Posterior cingulate gyrus (tissue), 11 donors: Measurements from ENCODE around the gene SH2D5.

Experiments used
- DNase-seq, 10 donors: peaks; one replicate each; pipeline versions ENCODE4 v3.0.0 to v3.0.0-alpha.2; 2020 to 2021; ENCODE audit warnings: mixed read lengths in 3 of 10
- intact Hi-C: fragments of 100-400 bp; cut with DNase I; formaldehyde crosslinking; loops from one replicate; pipeline ENCODE4 v1.15.1; 2023

Gene SH2D5

DNA sequence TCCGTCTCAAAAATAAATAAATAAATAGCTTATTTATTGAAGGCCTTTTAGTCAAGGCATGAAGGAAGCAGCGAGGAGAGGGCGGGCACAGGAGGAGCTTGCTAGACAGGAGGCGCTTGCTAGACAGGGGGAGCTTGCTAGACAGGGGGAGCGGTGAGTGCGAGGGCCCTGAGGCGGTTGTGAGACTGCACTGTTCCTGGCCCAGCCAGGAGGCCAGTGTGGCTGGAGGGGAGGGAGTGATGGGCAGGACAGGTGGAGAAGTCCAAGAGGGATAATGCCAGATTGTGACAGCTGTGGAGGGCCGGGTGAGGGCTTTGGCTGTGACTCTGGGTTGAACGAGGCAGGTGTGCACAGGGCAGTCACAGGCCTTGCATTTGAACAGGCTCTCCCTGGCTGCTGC lies 32.9 kb downstream of the SH2D5 start:
- intact Hi-C loops = loop anchor here (10.0 kb wide), 1 partner anchor 285 kb away; no protein-coding TSS in a partner anchor
- DNase-seq = peak in 1 of 10 donors; percentile 72

DNA sequence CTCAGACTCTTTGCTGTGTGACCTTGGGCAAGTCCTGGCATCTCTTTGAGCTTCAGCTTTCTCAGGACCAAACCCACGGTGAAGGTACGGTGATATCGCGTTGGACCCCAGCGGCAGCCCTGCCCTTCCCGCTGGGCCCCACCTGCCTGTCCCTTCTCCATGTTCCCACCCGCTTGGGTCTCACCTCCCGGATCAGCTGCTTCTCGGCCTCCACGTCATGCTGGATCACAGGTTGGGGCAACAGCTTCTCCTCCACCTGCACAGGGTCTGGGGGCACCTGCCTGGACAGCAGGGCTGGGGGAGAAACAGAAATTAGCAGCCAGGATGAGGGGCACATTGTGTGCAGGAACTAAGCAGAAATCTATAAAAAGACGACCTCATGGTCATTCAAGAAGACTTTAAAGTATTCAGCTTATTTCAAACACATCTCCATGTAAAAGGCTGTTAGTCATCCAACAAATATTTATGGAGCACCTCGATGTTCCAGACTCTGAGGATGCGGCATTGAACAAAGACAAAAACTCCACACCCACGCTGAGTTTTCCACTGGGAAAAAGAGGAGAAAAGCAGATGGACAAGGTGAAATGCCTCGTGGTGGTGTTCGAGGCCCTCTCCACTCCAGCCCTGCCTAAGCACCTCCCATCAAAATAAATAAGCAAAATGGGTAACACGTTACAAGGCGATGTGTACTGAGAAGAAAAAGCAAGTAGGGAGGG lies 34.1 kb downstream of the SH2D5 start:
- peak in 1 of 10 donors; percentile 63 for DNase-seq
- intact Hi-C loops = loop anchor here (10.0 kb wide), 1 partner anchor 286 kb away; no protein-coding TSS in a partner anchor

DNA sequence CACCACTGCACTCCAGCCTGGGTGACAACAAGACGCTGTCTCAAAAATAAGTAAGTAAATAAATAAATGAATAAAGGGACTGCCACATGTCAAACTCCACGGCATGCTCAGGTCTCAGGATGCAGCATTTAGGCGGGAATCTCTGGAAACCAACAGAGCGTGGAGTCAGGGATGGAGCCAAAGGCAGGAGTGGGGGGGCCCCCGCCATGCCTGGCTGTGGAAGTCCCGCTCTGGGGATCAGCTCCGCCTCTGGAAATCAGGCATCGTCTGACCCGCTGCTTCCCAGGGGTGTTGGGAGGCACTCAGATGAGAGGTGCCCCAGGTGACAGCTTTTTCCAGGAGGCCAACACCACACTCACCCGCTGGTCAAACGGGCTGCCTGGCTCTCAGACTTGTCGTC lies 34.9 kb downstream of the SH2D5 start:
- no peak for DNase-seq
- intact Hi-C loops = loop anchor here (10.0 kb wide), 1 partner anchor 287 kb away; no protein-coding TSS in a partner anchor

DNA sequence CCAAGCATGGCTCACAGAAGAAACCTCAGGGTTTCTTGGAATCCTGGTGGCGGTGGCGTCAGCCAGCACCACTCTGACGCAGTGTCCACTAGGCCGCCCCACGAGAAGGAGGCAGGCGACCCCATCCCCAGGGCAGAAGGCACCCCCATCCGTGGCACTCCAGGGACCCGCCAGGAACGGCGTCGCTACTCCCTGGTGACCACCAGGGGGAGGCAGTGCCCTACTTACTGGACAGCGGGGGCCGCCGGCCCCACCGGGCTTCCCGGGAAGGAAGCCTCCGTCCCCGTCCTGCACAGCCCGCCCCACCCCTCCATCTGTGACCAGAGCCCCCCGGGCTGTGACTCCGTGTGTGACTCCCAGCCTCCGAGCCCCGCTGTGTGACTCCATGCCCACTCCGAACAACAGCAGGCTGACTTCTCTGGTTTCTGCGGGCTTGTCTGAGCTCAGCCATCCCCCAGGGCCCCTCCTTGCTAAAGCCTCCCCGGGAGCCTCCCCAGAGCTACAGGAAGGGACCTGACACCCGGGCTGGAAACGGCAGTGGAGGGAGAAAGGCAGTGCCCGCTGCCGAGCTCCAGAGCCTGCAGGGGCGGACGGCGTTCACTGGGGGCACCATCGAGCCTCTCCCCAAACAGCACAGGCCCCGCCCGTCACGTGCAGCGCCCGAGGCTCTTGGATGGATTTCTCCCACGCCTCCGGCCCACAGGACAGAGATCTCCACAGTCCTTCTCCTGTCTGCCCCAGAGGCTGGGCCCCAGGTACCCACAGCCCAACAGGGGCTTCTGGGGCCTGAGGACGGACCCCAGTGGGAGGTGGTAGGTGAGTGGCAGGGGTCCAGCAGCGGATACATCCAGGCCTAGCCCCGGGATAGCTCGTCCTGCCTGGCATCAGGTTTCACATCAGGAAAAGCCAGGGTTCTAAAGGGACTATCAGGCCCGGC lies 35.8 kb downstream of the SH2D5 start:
- intact Hi-C loops = loop anchor here (1.0 to 10.0 kb wide), 2 partner anchors 288 to 499 kb away; no protein-coding TSS in a partner anchor
- DNase-seq = peak; percentile 71 to 97 (median 84)

DNA sequence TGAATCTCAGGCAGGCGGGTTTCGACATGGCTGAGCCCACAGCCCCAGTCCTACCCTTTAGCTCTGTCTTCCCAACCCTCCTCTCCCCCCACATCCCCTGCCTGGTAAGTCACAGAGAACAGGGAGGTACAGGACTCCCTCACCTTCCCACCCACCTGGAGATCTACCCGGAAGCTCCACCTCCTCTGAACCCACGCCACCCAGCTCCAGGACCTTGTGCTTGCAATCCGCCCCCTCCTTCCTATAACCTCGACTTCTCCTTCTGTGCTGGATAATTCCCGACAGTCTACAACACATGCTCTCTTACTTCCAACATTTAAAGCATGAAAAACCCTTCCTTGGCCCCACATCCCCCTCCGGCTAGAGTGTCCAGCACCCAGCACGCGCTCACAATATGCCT lies 37.0 kb downstream of the SH2D5 start:
- DNase-seq = no peak
- intact Hi-C loops = loop anchor here (10.0 kb wide), 1 partner anchor 289 kb away; no protein-coding TSS in a partner anchor

DNA sequence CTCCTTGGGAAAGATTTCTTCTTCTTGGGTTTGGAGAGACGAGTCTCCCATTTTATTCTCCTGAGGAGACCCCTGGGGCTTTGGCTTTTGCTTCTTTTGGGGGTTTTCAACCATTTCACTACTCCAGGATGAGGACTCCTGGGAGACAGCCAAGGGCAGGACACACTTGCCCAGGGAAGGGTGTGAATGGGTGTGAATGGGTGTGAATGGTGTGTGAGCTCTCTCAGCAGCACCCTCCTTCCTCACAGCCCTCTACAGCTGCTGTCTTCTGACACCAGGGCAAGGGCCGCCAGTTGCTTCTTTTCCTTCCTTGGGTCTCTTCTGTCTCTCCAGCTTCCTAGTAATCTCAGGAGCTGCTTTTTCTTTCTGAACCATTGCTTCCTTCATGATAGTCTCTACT lies 38.9 kb downstream of the SH2D5 start:
- intact Hi-C loops = loop anchor here (10.0 kb wide), 1 partner anchor 291 kb away; no protein-coding TSS in a partner anchor

DNA sequence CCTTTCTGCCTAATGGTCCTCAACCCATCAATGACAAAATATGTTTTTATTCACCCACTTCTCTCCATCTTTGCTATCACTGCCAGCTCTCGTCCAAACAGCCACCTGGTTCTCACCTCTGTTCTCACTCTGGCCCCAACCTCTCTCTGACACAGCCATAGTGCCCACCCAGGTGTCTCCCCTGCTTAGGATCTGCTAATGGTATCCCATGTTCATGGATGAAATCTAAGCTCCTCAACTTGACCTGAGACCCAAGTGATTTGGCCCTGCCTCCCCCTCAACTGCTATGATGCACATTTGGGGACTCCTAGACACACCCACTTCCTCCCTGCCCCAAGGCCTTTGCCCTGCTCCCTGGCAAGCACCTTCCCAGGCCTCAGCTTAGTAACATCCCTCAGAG lies 40.6 kb downstream of the SH2D5 start:
- intact Hi-C loops = loop anchor here (10.0 kb wide), 1 partner anchor 293 kb away; no protein-coding TSS in a partner anchor
- no peak for DNase-seq

More for the DNA sequence above, 38.9 kb downstream of the SH2D5 start:
- peak in 1 of 10 donors; percentile 21 for DNase-seq

DNA sequence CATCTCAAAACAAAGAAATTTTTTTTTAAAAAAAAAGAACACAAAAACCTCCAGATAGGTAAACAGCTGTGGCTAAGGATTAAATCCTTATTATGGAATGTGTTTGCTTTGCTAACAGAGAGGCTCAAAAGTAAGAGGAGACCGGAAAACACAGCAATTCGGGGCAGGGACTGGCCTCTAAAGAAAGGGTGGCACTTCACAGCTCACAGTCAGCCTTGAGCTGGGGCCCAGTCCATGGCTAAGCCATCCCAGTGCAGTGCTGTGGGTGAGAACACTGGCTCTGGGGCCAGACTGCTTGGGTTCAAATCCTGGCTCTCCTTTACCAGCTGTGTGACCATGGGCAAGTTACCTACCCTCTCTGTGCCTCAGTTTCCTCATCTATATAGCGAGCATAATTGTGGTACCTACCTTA lies 42.9 kb downstream of the SH2D5 start:
- intact Hi-C loops = loop anchor here (10.0 kb wide), 1 partner anchor 295 kb away; no protein-coding TSS in a partner anchor

DNA sequence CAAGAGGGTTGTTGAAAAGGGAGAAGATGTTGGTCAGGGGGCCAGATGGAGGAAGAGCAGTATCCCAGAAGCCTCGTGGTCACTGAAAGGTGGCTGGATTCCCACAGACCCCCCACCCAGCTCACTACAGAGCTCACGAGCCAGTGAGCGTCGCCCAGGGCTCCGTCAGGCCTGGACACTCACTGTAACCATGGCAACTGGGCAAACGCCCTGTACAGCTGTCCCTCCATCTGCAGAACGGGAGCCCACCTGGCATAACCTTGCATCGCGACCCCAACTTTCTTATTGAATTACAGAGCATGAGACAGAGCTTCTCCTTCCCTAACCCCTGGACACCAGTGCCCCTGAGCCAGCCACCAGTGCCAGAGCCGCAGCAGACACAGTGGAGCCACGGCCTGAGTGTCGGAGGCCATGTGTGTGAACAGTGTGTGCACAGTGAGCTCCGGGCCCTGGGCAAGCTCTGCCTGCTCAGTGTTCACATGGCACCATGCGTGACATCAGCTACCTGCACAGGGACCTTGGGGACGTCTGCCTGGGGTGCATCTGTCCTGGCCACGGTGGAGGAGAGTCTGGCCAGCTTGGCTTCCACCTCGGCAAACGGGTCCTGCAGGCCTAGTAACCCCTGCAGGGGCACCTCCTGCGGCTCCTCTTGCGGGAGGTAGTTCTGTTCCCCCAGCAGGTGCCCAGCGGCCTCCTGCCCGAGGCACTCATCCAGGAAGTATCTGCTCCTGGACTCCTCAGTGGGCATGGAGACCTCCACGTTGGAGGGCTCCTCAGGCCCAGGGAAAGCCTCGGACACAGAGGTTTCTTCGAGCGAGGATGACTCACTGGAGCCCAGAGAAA lies 45.4 kb downstream of the SH2D5 start:
- intact Hi-C loops = no loop called here
- DNase-seq = peak in 1 of 10 donors; percentile 51

More for the DNA sequence above, 42.9 kb downstream of the SH2D5 start:
- DNase-seq = no peak

DNA sequence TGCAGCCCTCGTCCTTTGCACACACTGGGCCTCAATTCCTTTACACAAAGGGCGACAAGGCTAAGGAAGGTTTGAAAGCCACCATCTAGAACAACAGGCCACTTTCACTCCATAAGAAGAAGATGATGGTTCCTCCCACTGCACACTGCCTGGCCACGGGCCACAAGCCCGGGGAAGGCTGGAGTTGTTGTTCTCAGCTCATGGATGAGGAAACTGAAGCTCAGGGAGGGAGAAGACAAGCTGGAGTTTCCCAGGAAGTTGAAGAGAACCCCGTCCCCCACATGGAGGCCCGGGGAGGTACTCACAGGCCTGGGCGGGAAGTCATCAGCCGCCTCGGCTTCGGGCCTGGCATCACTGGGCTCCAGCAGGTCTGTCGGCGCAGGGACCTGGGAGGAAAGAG lies 46.8 kb downstream of the SH2D5 start:
- intact Hi-C loops = no loop called here
- peak in 4 of 10 donors; percentile 42 to 91 (median 73) for DNase-seq

DNA sequence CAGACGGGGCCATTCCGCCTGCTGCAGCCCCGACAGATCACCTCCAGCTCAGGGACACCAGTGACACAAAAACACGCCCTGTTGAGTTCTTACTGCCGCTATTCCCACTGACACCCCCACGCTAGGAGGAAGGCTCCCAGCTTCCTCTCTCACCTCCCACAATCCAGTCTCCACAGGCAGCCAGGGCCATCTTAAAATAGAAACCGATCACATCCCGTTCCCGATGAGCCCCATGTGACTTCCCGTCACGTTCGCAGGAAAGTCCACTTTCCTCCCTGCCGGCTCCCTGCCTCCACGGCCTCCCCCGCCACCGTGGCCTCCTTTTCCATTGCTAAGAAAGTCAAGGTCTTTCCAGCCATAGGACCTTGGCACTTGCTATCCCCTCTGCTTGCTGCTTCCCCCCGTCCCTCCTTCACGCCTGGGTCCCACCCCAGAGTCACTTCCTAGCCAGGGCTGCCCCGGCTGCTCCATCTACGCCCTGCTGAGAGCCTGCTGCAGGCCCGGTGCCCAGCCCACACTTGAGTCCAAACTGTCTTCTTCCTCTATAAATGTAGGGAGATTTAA lies 47.3 kb downstream of the SH2D5 start:
- peak in 7 of 10 donors; percentile 27 to 91 (median 58) for DNase-seq
- intact Hi-C loops = no loop called here

DNA sequence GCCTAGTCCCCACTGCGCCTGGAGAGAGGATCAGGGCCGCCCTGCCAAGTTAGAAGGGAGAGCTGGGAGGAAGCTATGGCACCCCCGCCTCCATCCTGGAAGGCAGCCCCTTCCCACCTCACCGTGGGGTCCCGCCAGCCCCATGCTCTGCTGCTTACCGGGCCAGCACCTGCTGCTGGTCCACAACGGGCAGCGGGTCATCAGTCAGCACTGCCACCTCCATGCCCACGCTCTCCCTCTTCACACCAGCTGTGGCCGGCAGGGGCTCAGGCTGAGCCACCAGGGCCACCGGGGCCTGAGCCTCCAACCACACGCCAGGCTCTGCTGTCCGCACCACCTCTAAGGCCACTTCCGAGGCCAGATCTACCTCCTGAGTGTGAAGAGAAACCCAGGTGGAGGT lies 47.9 kb downstream of the SH2D5 start:
- DNase-seq = peak in 1 of 10 donors; percentile 84
- intact Hi-C loops = no loop called here

DNA sequence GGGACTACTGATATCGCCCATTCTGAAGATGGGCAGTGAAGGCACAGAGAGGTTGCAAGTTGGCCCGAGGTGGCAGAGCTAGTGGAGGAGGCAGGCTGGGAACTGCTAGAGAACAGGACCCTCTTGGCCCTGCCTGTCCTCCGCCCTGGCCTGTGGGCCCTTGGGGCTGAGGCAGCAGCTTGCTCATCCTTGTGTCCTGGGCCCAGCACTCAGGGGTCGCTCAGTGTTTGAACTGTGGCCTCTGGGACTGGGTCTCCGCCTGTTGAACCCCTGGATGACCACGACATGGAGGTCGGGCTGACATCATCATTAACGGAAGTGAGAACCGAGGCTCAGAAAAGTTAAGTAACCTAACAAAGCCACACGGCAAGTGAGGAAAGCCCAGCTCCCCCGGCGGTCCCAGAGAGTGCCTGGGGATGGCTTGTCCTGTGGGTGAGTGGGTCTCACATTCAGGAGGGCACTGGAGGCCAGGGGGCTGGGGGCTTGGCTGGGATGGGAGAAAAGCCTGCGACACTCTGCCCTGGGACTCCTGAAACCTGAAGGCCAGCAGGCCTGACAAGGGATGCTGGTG lies 48.4 kb downstream of the SH2D5 start:
- peak in 2 of 10 donors; percentile 62 to 65 for DNase-seq
- intact Hi-C loops = no loop called here

DNA sequence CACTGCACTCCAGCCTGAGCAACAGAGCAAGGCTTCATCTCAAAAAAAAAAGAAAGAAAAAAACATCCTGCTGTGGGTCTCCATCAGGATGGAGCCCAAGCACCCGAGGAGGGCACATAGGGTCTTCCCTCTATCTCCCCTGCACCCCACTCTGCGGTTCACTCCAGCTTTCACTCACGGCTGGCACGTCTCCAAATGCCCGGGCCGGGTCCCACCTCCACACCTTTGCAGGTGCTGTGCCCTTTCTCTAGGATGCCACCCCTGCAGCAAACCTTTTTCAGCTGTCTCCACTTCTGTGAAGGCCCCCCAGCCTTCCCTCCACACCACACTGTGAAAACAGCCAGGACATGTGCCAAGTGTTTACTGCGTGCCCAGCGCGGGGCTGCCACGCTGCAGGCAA lies 48.9 kb downstream of the SH2D5 start:
- intact Hi-C loops = no loop called here
- peak in 1 of 10 donors; percentile 62 for DNase-seq

DNA sequence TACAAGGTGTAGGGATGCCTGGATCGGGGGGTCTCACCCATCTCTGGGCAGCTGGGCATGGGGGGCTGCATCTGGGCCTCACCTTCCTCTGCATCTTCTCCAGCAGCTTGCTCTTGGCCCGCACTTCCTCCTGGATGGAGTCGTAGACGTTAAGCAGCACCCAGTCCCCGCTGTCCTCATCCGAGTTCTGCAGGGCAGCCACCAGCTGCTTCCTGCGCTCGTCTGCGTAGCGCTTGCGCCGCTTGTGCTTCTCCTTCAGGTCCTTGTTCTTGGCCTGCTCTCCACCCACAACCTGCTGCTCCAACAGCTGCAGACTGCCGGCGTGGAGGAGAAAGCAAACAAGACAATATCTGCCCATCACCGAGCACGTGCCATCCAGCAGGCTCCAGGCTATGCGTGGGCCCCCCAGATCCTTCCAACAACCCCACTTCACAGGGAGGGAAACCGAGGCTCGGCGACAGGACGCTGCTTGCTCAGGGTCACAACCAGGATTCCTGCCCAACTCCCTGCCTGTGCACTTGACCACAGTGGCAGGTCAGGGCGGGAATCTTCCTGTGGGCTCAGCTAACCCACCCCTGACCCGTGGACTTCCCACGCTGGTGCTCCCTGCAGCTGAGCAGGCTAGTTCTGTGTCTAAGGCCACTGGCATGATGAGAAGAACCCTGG lies 49.8 kb downstream of the SH2D5 start:
- peak in 9 of 10 donors; percentile 26 to 93 (median 60) for DNase-seq
- intact Hi-C loops = no loop called here

DNA sequence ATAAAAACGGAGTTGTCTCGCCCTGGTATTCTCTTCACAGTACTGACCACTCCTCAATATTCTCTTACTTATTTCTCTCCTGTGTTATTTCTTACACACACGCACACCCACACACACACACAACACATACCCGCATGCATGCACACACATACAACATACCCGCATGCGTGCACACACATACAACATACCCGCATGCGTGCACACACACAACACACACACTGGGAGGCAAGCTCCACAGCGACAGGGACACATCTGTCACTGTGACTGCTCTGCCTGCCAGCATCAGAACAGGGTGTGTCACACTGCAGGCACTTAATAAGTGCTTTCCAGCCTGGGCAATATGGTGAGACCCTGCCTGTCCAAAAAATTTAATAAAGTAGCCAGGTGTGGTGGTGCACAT lies 50.5 kb downstream of the SH2D5 start:
- intact Hi-C loops = no loop called here
- peak in 2 of 10 donors; percentile 22 to 76 for DNase-seq

DNA sequence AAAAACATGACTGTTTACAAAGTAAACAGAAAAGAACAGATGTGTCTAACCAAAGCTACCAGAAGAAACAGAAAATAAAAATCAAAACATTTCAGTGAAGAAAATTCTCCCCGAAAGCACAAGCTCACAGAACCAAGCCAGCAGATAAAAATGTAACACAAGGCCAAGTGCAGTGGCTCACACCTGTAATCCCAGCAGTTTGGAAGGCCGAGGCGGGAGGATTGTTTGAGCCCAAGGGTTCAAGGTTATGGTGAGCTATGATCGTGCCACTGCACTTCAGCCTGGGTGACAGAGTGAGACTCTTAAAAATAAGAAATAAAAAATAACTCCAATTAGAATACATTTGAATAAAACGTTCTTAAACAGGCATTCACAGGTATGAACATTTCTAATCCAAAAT lies 52.2 kb downstream of the SH2D5 start:
- DNase-seq = peak in 1 of 10 donors; percentile 9

DNA sequence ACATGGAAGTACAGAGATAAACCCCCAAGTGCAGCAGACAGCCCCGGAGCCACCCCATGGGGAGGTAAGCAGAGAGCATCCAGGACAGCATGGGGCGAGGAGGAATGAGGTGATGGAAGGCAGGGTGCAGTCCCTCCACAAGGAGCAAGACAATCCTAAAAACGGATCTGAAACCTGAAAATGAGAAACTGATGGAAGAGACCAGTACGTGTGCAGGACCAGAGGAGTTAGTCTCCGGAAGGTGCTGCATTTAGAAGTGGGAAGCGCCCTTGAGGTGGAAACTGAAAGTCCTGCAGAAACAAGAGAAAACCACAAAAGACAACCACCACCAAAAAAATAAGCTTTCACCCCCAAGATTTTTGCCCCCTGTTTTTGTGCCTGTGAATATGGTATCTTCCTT lies 53.9 kb downstream of the SH2D5 start:
- intact Hi-C loops = no loop called here
- DNase-seq = peak in 3 of 10 donors; percentile 9 to 33 (median 17)

More for the DNA sequence above, 52.2 kb downstream of the SH2D5 start:
- intact Hi-C loops = no loop called here
